Measurements from ENCODE around the gene OTUD7B. TPM values are rescaled to one million over a fixed set of nuclear protein-coding genes. Genes with fewer than 3 reads are reported as not detected.
"Not testable (repeated sequence)": the region's sequence is repeated elsewhere in the genome, so short reads cannot be mapped to it uniquely, and the experiment has no call there.

The OTUD7B gene
- total RNA-seq, 1 donor from 2014 or later, result 16.4 TPM

- DNase-seq (ENCODE audit: low spot score), result no peak
Measured at GRCh38 chr1:149949911-149950310, 60.6 kb downstream of the OTUD7B start.

DNA sequence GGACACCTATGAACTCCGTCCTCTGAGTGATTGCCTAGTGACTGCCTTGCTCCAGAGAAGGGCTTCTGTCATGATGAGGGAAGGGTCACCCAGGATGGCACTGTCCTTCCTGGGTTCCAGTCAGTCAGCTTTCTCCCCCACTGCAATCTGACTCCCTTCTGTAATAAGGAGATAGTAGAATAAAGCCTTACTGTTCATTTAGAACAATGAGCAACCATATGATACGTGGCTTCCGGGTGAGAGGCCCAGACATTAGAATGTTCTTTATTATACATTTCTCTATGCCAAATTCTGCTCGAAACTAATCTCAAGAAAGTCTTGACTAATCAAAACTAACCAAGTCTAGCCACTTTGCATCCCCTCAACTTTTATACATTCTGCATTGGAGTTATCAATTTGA, 65.3 kb downstream of the OTUD7B start:
- no peak for DNase-seq (ENCODE audit: low spot score)

- no peak for DNase-seq (ENCODE audit: low spot score)
Measured at GRCh38 chr1:149942885-149943284, 67.6 kb downstream of the OTUD7B start.

DNA sequence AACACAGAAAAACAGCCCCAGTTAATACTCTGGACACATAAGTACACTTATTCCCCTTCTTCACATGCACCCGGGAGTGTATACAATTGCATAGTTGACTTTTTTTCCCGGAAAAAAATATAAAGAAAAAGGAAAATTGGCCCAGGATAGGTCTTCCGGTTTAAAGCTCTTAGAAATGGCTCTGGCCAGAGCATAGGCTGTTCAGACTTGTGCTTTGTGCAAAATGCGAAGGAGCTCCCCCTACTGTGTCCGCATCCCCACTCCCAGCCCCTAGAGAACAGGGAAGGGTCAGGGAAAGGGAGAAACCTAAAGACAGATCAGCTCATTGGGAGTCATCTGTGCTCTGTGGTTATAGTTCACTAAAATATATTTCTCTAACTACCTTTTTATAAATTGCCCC, 68.3 kb downstream of the OTUD7B start:
- peak; percentile 79 for DNase-seq (ENCODE audit: low spot score)

GRCh38 chr1:149940427-149940826, 70.1 kb downstream of the OTUD7B start:
- no peak for DNase-seq (ENCODE audit: low spot score)

DNA sequence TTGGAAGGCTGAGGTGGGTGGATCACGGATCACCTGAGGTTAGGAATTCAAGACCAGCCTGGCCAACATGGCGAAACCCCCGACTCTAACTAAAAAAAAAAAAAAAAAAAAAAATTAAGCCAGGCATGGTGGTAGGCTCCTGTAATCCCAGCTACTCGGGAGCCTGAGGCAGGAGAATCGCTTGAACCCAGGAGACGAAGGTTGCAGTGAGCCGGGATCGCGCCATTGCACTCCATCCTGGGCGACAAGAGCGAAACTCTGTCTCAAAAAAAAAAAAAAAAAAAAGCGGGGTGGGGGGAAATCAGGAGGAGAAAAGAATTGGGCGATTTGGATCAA, 71.9 kb downstream of the OTUD7B start:
- not testable (repeated sequence) for DNase-seq (ENCODE audit: low spot score)

DNA sequence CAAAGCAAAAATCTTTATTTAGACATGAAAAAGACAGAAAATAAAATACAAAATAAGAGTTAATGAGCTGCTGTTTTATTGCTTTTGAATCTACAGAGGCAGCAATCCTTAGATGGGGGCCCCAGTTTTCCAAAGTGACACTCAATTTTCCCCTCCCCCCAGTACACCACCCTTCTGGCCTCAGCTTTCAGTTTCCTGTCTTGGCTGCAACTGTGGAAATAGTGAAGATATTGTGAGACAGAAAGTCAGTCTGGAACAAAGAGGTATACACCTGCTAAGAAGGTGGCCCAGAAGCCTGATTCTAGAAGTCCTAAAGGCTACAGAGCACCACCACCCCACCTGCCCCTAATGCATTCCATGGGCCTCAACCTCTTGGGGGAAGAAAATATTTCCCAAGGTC, 72.8 kb downstream of the OTUD7B start:
- peak; percentile 45 for DNase-seq (ENCODE audit: low spot score)

- peak; percentile 84 for DNase-seq (ENCODE audit: low spot score)
Measured at GRCh38 chr1:149936992-149937705, 73.4 kb downstream of the OTUD7B start.

- peak; percentile 85 for DNase-seq (ENCODE audit: low spot score)
Measured at GRCh38 chr1:149936170-149936991, 74.1 kb downstream of the OTUD7B start, which contains the start of gene MTMR11. MTMR11 (minus strand) TSS chr1:149936879; CDS start chr1:149936647, 232 bp downstream.

DNA sequence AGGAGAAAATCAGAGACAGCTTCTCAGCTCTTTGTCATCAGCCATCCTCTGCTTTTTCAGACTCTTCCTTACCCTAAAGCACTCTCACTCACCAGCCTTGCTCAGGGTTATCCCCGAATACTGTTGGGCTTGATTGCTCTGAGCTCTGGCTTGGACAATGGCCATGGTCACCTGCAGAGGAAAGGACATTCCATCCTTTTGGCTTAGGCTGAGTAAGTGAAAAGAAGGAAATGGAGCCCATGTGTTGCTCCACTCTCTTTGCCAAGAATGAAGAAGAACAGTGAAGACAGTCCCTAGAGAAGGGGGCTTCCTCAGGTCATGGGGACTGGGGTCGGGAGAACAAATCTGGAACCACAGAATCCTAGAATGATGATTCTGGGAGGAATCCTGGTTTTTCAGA, 76.2 kb downstream of the OTUD7B start:
- no peak for DNase-seq (ENCODE audit: low spot score)

- no peak for DNase-seq (ENCODE audit: low spot score)
Measured at GRCh38 chr1:149933208-149933607, 77.3 kb downstream of the OTUD7B start.

DNA sequence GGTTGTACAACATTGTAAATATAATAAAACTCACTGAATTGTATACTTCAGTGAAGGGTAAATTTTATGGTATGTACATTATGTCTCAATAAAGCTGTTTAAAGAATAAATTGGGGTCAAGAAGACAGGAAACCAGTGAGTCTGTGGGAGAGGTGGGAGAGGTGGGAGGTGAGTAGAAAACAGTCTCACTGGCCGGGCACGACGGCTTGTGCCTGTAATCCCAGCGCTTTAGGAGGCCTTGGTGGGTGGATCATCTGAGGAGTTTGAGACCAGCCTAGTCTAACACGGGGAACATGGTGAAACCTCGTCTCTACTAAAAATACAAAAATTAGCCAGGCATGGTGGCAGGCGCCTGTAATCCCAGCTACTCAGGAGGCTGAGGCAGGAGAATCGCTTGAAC, 78.1 kb downstream of the OTUD7B start:
- no peak for DNase-seq (ENCODE audit: low spot score)

DNA sequence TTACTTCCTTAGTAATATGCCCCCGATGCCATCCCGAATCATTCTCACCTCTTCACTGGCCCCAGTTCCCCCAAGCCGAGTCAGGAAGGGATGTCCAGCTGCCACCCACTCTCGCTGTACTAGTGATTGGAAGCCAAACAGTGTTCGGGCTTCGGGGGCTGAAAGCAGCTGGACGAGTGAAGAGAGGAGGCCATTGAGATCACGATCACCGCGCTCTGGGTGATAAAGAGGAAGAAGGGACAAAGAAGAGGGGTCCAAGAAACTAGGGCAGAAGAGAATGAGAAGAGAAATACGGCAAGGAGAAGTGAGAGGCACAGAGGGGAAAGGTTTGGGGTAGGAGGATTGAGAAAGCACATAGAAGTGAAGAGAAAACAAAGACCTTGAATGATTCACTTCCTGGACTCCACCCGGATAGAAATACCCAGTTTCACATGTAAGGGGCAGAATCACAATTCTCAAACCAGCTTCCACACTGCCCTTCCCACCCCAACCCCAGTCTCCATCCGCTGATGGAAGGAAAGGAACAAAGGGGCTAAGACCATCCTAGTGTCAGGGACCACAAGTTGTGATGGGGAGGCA, 79.2 kb downstream of the OTUD7B start:
- no peak for DNase-seq (ENCODE audit: low spot score)

- DNase-seq (ENCODE audit: low spot score), result no peak
Measured at GRCh38 chr1:149929856-149930255, 80.7 kb downstream of the OTUD7B start.

- no peak for DNase-seq (ENCODE audit: low spot score)
Measured at GRCh38 chr1:149928401-149928724, 82.2 kb downstream of the OTUD7B start.

GRCh38 chr1:149927563-149928400, 82.7 kb downstream of the OTUD7B start, which contains the start of gene SF3B4:
SF3B4 (minus strand) TSS chr1:149927803; CDS start chr1:149927759, 44 bp downstream.
- DNase-seq (ENCODE audit: low spot score), result peak; percentile 97

DNA sequence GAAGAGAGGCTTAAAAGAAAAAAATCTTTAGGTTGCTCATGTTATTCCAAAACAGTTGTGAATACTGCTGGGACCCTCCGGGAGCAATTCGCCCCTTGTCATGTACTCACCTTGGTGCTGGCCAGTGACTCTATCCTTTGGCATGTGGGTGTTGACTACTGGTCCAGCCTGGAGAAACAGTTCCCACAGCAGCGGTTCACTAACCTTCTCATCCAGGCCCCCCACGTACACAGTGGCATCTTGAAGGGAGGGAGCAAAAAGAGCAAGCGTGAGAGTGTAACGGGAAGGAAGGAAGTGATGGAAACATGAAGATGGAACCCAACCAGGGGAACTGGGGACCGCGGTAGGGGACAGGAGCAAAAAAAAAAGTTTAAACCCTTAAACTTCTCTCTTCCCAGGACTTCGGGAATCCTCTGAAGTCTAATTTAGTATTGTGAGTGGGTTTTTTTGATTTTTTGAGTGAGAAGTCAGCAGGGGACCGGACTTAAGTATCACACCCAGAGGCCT, 83.4 kb downstream of the OTUD7B start:
- no peak for DNase-seq (ENCODE audit: low spot score)

DNA sequence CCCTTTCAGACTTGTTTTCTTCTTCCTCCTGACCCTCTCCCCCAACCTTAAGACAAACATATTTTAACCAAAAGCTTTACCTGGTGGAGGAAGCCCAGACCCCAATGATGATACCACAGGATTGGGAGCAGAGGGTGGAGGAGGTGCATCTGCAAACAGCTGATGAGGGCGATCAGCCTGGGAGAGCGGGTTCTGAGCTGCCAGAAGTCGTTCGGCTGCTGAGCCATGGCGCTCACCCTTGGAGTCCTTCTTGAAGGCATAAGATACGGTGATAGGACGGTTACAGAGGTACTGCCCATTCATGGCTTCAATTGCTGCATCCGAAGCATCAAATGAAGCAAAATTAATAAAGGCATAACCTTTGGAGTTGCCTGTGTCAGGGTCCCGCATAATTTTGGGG, 84.2 kb downstream of the OTUD7B start:
- no peak for DNase-seq (ENCODE audit: low spot score)

GRCh38 chr1:149925751-149926150, 84.8 kb downstream of the OTUD7B start:
- no peak for DNase-seq (ENCODE audit: low spot score)

DNA sequence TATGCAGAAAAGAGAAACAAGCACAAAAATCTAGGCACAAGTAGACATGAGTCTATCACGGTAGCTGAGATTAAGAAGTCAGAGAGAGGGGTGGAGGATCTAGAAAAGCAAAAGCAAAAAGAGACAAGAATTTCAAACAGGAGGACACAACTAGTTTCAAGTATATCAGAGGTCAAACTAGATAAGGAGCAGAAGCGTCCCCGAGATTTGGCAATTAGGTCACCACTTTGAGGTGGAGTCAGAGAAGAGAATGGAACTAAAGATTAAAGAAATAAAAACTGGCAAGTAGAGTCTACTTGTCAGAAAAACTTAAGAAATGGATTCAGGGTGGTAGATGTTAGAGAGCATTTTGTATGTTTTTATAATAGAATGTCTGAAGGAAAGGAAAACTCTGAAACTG, 85.2 kb downstream of the OTUD7B start:
- no peak for DNase-seq (ENCODE audit: low spot score)

DNA sequence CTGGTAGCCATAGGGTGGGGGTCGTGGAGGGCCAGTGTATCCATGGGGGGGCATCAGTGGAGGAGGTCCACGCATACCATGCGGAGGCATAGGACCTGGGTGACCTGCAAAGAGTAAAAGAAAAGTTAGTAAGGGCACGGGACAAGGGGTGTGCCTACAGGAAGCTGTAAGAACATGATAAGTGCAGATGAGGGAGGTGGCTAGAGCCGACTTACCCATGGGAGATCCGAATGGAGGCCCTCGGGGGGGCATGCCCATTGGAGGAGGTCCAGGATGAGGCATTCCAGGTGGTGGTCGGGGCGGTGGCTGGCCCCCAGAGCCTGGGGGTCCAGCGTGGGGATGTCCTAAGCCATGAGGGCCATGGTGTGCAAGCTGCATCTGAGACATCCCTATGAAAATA, 86.9 kb downstream of the OTUD7B start:
- DNase-seq (ENCODE audit: low spot score), result no peak

Measured in umbilical cord (tissue), 2 donors.